Tibial artery (tissue), 4 donors: ENCODE measurements around the gene FXYD5.
"Not testable (repeated sequence)": the region's sequence is repeated elsewhere in the genome, so short reads cannot be mapped to it uniquely, and the experiment has no call there.

Source experiments
- DNase-seq, 2 donors: peaks; one replicate each; pipeline ENCODE4 v3.0.0-alpha.2; 2019
- H3K27ac ChIP-seq, 2 donors: fragments of 200-600 bp; sonication (generic) in 1 of 2; 1 replicate in 1 of 2; 2 replicates in 1 of 2; pipeline ENCODE4 v1.5.1; 2018 to 2019; ENCODE audit warnings: mild to moderate bottlenecking in 1 of 2
- H3K27me3 ChIP-seq, 2 donors: fragments of 200-600 bp; sonication (generic) in 1 of 2; one replicate each; pipeline versions ENCODE4 v1.5.1 to v1.6.0; 2016 to 2019
- H3K36me3 ChIP-seq, 3 donors: fragments of 200-600 bp; sonication (generic) in 2 of 3; one replicate each; pipeline ENCODE4 v1.5.1; 2016 to 2019; ENCODE audit warnings: mild to moderate bottlenecking in 2 of 3
- H3K4me1 ChIP-seq, 4 donors: fragments of 200-600 bp; sonication (generic) in 2 of 4; 1 replicate in 3 of 4; 2 replicates in 1 of 4; pipeline ENCODE4 v1.5.1; 2016 to 2019
- H3K4me3 ChIP-seq, 2 donors: fragments of 200-600 bp; sonication (generic) in 1 of 2; 1 replicate in 1 of 2; 2 replicates in 1 of 2; pipeline ENCODE4 v1.5.1; 2018 to 2019; ENCODE audit warnings: mild to moderate bottlenecking in 2 of 2
- H3K9me3 ChIP-seq, 3 donors: fragments of 200-600 bp; sonication (generic) in 1 of 3; one replicate each; pipeline ENCODE4 v1.5.1; 2016 to 2019
- intact Hi-C: fragments of 100-400 bp; cut with DNase I; formaldehyde crosslinking; loops from one replicate; pipeline ENCODE4 v1.15.0; 2023; ENCODE audit warnings: low total_unique reads
- TF ChIP-seq, protein P1 (sequence below), 2 experiments: fragments of 200-600 bp in 1 of 2; fragments of 450-650 bp in 1 of 2; IDR thresholded peaks; one replicate each; pipeline ENCODE4 v1.5.1; 2017 to 2019; ENCODE audit warnings: antibody characterized with exemption in 2 of 2, mild to moderate bottlenecking in 1 of 2, moderate library complexity in 1 of 2

Gene FXYD5

GRCh38 chr19:35181387-35181786, 26.9 kb downstream of the FXYD5 start:
- Histone ChIP-seq H3K27ac (no peak overlapping the region), H3K27me3 (peaks cover 0 to 9% of the 10 kb centered on the region in 2 donors), H3K36me3 (no peaks in the 10 kb centered on the region), H3K4me1 (no peaks in the 10 kb centered on the region), H3K9me3 (peaks cover 2 to 7% (median 6%) of the 10 kb centered on the region in 3 donors), H3K4me3 (no peak overlapping the region)
- intact Hi-C loops: no loop called here
- DNase-seq: no peak
- TF ChIP-seq, protein P1, sequence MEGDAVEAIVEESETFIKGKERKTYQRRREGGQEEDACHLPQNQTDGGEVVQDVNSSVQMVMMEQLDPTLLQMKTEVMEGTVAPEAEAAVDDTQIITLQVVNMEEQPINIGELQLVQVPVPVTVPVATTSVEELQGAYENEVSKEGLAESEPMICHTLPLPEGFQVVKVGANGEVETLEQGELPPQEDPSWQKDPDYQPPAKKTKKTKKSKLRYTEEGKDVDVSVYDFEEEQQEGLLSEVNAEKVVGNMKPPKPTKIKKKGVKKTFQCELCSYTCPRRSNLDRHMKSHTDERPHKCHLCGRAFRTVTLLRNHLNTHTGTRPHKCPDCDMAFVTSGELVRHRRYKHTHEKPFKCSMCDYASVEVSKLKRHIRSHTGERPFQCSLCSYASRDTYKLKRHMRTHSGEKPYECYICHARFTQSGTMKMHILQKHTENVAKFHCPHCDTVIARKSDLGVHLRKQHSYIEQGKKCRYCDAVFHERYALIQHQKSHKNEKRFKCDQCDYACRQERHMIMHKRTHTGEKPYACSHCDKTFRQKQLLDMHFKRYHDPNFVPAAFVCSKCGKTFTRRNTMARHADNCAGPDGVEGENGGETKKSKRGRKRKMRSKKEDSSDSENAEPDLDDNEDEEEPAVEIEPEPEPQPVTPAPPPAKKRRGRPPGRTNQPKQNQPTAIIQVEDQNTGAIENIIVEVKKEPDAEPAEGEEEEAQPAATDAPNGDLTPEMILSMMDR (IDR thresholded peaks at IDR 0.05): no peak

- Histone ChIP-seq H3K27ac (no peak overlapping the region), H3K9me3 (peaks cover 2 to 7% (median 6%) of the 10 kb centered on the region in 3 donors), H3K36me3 (no peaks in the 10 kb centered on the region), H3K4me1 (no peaks in the 10 kb centered on the region), H3K4me3 (no peak overlapping the region), H3K27me3 (peaks cover 0 to 3% of the 10 kb centered on the region in 2 donors)
- DNase-seq: no peak
- TF ChIP-seq, protein P1 (IDR thresholded peaks at IDR 0.05): no peak
- intact Hi-C loops: no loop called here
Measured at GRCh38 chr19:35184267-35184666, 29.7 kb downstream of the FXYD5 start.

- peaks cover 0 to 3% of the 10 kb centered on the region in 2 donors for H3K27me3 ChIP-seq
- no peaks in the 10 kb centered on the region for H3K36me3 ChIP-seq
- peaks cover 2 to 7% (median 6%) of the 10 kb centered on the region in 3 donors for H3K9me3 ChIP-seq
- TF ChIP-seq, protein P1 (IDR thresholded peaks at IDR 0.05): no peak
- no peaks in the 10 kb centered on the region for H3K4me1 ChIP-seq
- intact Hi-C loops: no loop called here
- H3K4me3 ChIP-seq: no peak overlapping the region
- no peak for DNase-seq
- no peak overlapping the region for H3K27ac ChIP-seq
Measured at GRCh38 chr19:35184884-35185283, 30.3 kb downstream of the FXYD5 start.

- DNase-seq: no peak
- TF ChIP-seq, protein P1 (IDR thresholded peaks at IDR 0.05): no peak
- H3K36me3 ChIP-seq: no peaks in the 10 kb centered on the region
- H3K9me3 ChIP-seq: peaks cover 0 to 10% (median 0%) of the 10 kb centered on the region in 3 donors
- no peak overlapping the region for H3K4me3 ChIP-seq
- H3K4me1 ChIP-seq: no peaks in the 10 kb centered on the region
- H3K27me3 ChIP-seq: peaks cover 0 to 8% of the 10 kb centered on the region in 2 donors
- no peak overlapping the region for H3K27ac ChIP-seq
- intact Hi-C loops: no loop called here
Measured at GRCh38 chr19:35194012-35194984, 39.8 kb downstream of the FXYD5 start.

DNA sequence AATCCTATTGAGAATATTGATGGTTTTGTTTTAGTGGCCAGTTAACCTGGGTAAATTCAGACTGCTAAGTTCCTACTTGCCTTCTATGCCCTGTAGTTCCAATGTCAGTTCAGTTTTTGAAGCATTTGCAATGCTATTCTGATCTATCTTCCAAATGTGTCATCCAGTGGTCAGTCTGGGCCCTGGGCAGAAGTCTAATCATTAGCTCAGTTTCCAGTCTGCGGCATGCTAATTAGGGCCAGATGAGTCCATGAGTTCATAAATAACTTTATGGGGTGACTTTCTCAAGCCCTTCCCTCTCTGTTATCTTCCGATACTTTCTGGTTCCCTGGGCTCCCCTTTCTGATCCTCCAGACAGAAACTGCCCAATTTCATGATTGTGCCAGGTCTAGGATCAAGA, 41.3 kb downstream of the FXYD5 start:
- no peak overlapping the region for H3K27ac ChIP-seq
- H3K27me3 ChIP-seq: peaks cover 0 to 8% of the 10 kb centered on the region in 2 donors
- no peak overlapping the region for H3K4me3 ChIP-seq
- TF ChIP-seq, protein P1 (IDR thresholded peaks at IDR 0.05): no peak
- peaks cover 0 to 10% (median 0%) of the 10 kb centered on the region in 3 donors for H3K9me3 ChIP-seq
- no peaks in the 10 kb centered on the region for H3K36me3 ChIP-seq
- H3K4me1 ChIP-seq: no peaks in the 10 kb centered on the region
- intact Hi-C loops: no loop called here
- DNase-seq: no peak

DNA sequence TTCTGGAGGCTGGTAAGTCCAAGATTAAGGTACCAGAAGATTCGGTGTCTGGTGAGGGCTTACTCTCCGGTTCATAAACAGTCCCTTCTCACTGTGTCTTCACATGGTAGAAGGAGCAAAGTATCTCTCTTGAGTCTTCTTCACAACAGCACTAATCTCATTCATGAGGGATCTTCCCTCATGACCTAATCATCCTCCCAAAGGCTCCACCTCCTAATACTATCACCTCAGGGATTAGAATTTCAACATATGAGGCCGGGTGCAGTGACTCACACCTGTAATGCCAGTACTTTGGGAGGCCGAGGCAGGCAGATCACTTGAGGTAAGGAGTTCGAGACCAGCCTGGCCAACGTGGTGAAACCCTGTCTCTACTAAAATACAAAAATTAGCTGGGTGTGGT, 42.3 kb downstream of the FXYD5 start:
- intact Hi-C loops, DNase-seq, H3K9me3 ChIP-seq, H3K4me1 ChIP-seq, H3K4me3 ChIP-seq, H3K27me3 ChIP-seq, H3K27ac ChIP-seq, H3K36me3 ChIP-seq: not testable (repeated sequence)
